Measurements from ENCODE around the gene ARHGAP10. TPM values are rescaled to one million over a fixed set of nuclear protein-coding genes. Genes with fewer than 3 reads are reported as not detected.
A peak's percentile ranks its signal among the peaks of the same experiment; 100 is the strongest.

Gene ARHGAP10
- total RNA-seq, 2 donors from 2014 or later: 36.1 to 43.5 TPM

DNA sequence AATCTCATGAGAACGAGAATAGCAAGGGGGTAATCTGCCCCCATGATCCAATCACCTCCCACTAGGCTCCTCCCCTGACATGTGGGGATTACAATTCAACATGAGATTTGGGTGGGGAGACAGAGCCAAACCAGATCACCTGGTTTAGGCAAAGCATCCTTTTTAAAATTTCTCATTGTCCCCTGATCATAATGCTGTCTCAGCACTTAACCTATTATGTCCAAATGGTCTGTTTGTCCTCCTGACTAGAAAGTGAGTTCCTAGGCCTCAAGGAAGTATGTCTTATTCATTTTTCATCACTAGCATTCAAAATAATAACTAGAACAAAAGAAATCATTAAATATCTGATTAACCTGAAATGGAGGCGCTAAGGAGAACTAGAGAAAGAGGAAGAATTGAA lies 40.1 kb upstream of the ARHGAP10 start:
- no peaks in the 10 kb centered on the region for H3K4me1 ChIP-seq
- no peaks in the 10 kb centered on the region for H3K9me3 ChIP-seq
- DNase-seq (ENCODE audit: low spot score): no peak
- H3K27ac ChIP-seq: no peak overlapping the region
- no peak overlapping the region for H3K4me3 ChIP-seq
- no peaks in the 10 kb centered on the region for H3K36me3 ChIP-seq
- H3K27me3 ChIP-seq: no peaks in the 10 kb centered on the region
- TF ChIP-seq, protein P1, sequence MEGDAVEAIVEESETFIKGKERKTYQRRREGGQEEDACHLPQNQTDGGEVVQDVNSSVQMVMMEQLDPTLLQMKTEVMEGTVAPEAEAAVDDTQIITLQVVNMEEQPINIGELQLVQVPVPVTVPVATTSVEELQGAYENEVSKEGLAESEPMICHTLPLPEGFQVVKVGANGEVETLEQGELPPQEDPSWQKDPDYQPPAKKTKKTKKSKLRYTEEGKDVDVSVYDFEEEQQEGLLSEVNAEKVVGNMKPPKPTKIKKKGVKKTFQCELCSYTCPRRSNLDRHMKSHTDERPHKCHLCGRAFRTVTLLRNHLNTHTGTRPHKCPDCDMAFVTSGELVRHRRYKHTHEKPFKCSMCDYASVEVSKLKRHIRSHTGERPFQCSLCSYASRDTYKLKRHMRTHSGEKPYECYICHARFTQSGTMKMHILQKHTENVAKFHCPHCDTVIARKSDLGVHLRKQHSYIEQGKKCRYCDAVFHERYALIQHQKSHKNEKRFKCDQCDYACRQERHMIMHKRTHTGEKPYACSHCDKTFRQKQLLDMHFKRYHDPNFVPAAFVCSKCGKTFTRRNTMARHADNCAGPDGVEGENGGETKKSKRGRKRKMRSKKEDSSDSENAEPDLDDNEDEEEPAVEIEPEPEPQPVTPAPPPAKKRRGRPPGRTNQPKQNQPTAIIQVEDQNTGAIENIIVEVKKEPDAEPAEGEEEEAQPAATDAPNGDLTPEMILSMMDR (IDR thresholded peaks at IDR 0.05): no peak

DNA sequence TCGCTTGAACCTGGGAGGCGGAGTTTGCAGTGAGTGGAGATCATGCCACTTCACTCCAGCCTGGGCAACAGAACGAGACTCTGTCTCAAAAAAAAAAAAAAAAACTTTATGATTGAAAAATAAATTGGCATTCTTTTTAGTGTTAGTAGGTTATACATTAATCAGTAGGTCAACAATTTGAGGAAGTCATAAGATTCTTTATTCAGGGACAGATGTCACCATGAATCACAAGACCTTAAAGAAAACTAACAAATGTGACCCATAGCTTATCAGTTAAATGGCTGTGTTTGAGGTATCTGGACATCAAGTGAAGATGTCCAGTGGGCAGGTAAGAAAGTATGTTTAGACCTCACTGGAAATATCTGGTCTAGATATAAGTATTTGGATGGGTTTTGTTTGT lies 38.7 kb upstream of the ARHGAP10 start:
- TF ChIP-seq, protein P1 (IDR thresholded peaks at IDR 0.05): no peak
- H3K36me3 ChIP-seq: no peaks in the 10 kb centered on the region
- no peak for DNase-seq (ENCODE audit: low spot score)
- no peaks in the 10 kb centered on the region for H3K27me3 ChIP-seq
- H3K27ac ChIP-seq: no peak overlapping the region
- no peaks in the 10 kb centered on the region for H3K4me1 ChIP-seq
- H3K4me3 ChIP-seq: no peak overlapping the region
- H3K9me3 ChIP-seq: no peaks in the 10 kb centered on the region

DNA sequence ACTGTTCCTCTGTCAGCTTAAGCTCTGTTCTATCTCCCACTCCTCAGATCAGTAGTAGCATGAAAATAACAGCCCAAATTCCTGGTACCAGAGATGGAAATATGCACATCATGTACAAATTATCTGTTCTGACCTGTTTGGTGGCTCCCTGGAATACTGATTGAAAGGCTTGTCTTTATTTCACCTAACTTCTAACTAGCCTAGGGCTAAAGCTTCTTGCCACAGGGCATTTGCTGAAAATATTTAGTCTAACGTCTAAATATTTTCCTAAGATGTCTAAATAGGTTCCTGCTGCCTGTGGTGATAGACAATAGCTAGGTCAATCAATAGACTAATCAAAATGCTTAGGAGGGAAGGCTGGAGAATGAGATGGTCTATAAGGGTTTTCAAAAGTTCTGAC lies 35.0 kb upstream of the ARHGAP10 start:
- H3K4me1 ChIP-seq: no peaks in the 10 kb centered on the region
- H3K4me3 ChIP-seq: no peak overlapping the region
- H3K36me3 ChIP-seq: no peaks in the 10 kb centered on the region
- no peak overlapping the region for H3K27ac ChIP-seq
- no peaks in the 10 kb centered on the region for H3K27me3 ChIP-seq
- DNase-seq (ENCODE audit: low spot score): no peak
- peaks cover 0 to 3% of the 10 kb centered on the region in 2 donors for H3K9me3 ChIP-seq
- TF ChIP-seq, protein P1 (IDR thresholded peaks at IDR 0.05): no peak

DNA sequence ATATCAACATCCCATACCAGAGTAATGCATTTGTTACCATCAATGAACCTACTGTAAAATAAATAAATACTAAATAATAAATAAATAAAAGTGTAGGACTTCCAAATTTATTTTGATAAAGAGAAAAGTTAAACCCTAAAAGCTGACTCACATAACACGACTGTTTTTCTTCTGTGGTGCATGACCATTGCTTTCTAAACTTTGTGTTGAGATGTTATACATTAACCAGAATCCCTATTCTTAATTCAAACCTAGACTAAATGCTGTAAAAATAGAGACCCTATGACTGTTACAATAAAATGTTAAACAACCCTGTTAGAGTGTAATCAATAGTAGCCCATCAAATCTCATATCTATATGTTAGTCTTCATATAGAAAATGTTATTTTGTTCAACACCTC lies 27.0 kb upstream of the ARHGAP10 start:
- no peaks in the 10 kb centered on the region for H3K36me3 ChIP-seq
- TF ChIP-seq, protein P1 (IDR thresholded peaks at IDR 0.05): no peak
- no peak overlapping the region for H3K27ac ChIP-seq
- no peak overlapping the region for H3K4me3 ChIP-seq
- H3K27me3 ChIP-seq: no peaks in the 10 kb centered on the region
- peaks cover 0 to 3% of the 10 kb centered on the region in 2 donors for H3K9me3 ChIP-seq
- no peaks in the 10 kb centered on the region for H3K4me1 ChIP-seq
- no peak for DNase-seq (ENCODE audit: low spot score)

DNA sequence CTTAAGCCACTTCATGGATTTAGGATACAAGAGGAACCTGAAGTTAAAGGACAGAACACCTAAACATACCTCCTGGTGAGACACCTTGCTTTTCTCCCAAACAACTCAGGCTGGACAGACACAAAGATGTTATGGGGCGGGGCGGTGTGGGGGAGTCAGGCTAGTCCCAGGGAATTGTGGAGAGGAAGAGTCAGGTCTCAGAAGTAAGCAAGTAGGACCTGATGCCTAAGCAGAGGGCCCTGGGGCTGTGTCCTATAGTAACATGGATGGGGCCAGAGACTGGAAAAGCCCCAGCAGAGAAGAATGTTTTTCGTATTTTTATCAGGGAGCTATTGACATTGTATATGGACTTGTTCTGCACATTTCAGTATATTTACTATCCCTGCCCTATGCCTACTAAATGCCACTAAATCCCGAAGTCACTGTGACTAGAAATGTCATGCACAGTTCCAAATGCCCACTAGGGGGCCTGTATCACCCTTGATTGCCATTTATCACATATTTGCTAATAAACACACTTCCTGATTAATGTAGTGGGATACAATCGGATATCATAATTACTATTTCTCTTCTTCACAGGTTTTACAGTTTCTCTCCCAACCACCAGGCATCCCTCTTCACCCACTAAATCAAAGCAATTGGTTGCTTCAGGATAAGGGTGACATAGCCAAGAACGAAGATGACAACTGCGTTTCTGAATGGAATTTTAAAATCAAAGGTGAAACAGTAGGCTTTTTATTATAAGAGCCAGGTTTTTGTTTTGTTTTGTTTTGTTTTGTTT lies 23.8 kb upstream of the ARHGAP10 start:
- TF ChIP-seq, protein P1 (IDR thresholded peaks at IDR 0.05): peak; percentile 76 to 88
- Histone ChIP-seq H3K27me3 (no peaks in the 10 kb centered on the region), H3K4me1 (no peaks in the 10 kb centered on the region), H3K27ac (no peak overlapping the region), H3K36me3 (no peaks in the 10 kb centered on the region), H3K4me3 (no peak overlapping the region), H3K9me3 (no peaks in the 10 kb centered on the region)
- DNase-seq (ENCODE audit: low spot score): peak; percentile 66

DNA sequence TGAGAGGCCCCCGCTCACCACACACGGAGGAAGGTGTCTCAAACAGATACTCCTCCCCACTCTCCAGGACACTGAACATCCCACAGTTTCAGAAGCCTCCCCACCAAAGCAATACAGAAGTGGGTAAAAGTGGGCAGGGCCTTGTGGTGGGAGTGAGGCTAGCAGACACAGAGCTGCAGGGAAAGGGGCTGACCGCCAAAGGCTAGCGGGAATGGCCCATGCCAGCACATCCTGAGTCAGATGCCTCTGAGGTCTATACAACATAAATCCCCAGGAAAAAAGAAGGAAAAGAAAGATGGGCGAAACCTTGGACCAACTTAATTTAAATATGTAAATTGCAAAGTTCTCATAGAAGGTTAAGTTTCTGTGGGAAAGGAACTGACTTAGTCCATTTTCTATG lies 21.9 kb upstream of the ARHGAP10 start:
- DNase-seq (ENCODE audit: low spot score): no peak
- Histone ChIP-seq H3K27ac (no peak overlapping the region), H3K27me3 (no peaks in the 10 kb centered on the region), H3K9me3 (no peaks in the 10 kb centered on the region), H3K36me3 (no peaks in the 10 kb centered on the region), H3K4me1 (no peaks in the 10 kb centered on the region), H3K4me3 (no peak overlapping the region)
- TF ChIP-seq, protein P1 (IDR thresholded peaks at IDR 0.05): no peak

All from right atrium auricular region (tissue), 2 donors.